HEK293 (cell line): ENCODE data around the gene METTL26.

Experiments
- AEBP2 ChIP-seq: fragments of 450-650 bp; formaldehyde crosslinking; IDR thresholded peaks from 2 replicates; pipeline ENCODE4 v1.5.1; 2016; ENCODE audit warnings: missing biosample characterization, missing genetic modification characterization, borderline replicate concordance
- GLIS1 ChIP-seq: fragments of 450-650 bp; formaldehyde crosslinking; IDR thresholded peaks from 2 replicates; pipeline ENCODE4 v1.5.1; 2016; ENCODE audit warnings: missing biosample characterization, missing genetic modification characterization
- INSM2 ChIP-seq: fragments of 450-650 bp; formaldehyde crosslinking; IDR thresholded peaks from 2 replicates; pipeline ENCODE4 v1.5.1; 2016; ENCODE audit warnings: missing biosample characterization, missing genetic modification characterization
- SCRT1 ChIP-seq: fragments of 450-650 bp; formaldehyde crosslinking; IDR thresholded peaks from 2 replicates; pipeline ENCODE4 v1.5.1; 2016; ENCODE audit warnings: missing biosample characterization, missing genetic modification characterization, borderline replicate concordance
- TCF7L2 ChIP-seq: IDR thresholded peaks from 2 replicates; pipeline ENCODE4 v1.6.1; 2011; ENCODE audit warnings: low read depth, mild to moderate bottlenecking, inconsistent platforms, low read length, moderate library complexity, borderline replicate concordance
- YY2 ChIP-seq: fragments of 450-650 bp; formaldehyde crosslinking; IDR thresholded peaks from 2 replicates; pipeline ENCODE4 v1.5.1; 2016; ENCODE audit warnings: missing biosample characterization, missing genetic modification characterization
- ZBTB1 ChIP-seq: fragments of 450-650 bp; formaldehyde crosslinking; IDR thresholded peaks from 2 replicates; pipeline ENCODE4 v1.5.1; 2016; ENCODE audit warnings: missing biosample characterization, missing genetic modification characterization
- ZBTB7A ChIP-seq: fragments of 450-650 bp; formaldehyde crosslinking; IDR thresholded peaks from 2 replicates; pipeline ENCODE4 v1.5.1; 2016; ENCODE audit warnings: low read depth, missing biosample characterization, missing genetic modification characterization
- ZNF148 ChIP-seq: fragments of 450-650 bp; formaldehyde crosslinking; IDR thresholded peaks from 2 replicates; pipeline ENCODE4 v1.5.0; 2017; ENCODE audit warnings: missing biosample characterization, missing genetic modification characterization, borderline replicate concordance
- ZNF155 ChIP-seq: fragments of 450-650 bp; formaldehyde crosslinking; IDR thresholded peaks from 2 replicates; pipeline ENCODE4 v1.5.1; 2016; ENCODE audit warnings: missing biosample characterization, missing genetic modification characterization
- ZNF184 ChIP-seq: fragments of 450-650 bp; IDR thresholded peaks from 2 replicates; pipeline ENCODE4 v1.5.1; 2018; ENCODE audit warnings: missing biosample characterization, mild to moderate bottlenecking, missing genetic modification characterization
- ZNF19 ChIP-seq: fragments of 450-650 bp; formaldehyde crosslinking; IDR thresholded peaks from 2 replicates; pipeline ENCODE4; 2016; ENCODE audit warnings: missing biosample characterization, missing genetic modification characterization, low read depth
- ZNF202 ChIP-seq: fragments of 450-650 bp; formaldehyde crosslinking; IDR thresholded peaks from 2 replicates; pipeline ENCODE4 v1.5.1; 2016; ENCODE audit warnings: missing biosample characterization, missing genetic modification characterization, borderline replicate concordance
- ZNF280D ChIP-seq: fragments of 450-650 bp; formaldehyde crosslinking; IDR thresholded peaks from 2 replicates; pipeline ENCODE4 v1.5.1; 2016; ENCODE audit warnings: missing biosample characterization, missing genetic modification characterization
- ZNF398 ChIP-seq: fragments of 450-650 bp; formaldehyde crosslinking; IDR thresholded peaks from 2 replicates; pipeline ENCODE4 v1.5.1; 2017; ENCODE audit warnings: missing biosample characterization, missing genetic modification characterization
- ZNF513 ChIP-seq: fragments of 450-650 bp; IDR thresholded peaks from 2 replicates; pipeline ENCODE4 v1.5.1; 2018; ENCODE audit warnings: missing biosample characterization, missing genetic modification characterization
- ZNF623 ChIP-seq: fragments of 450-650 bp; formaldehyde crosslinking; IDR thresholded peaks from 2 replicates; pipeline ENCODE4 v1.5.1; 2016; ENCODE audit warnings: missing biosample characterization, missing genetic modification characterization
- ZNF654 ChIP-seq: fragments of 450-650 bp; formaldehyde crosslinking; IDR thresholded peaks from 2 replicates; pipeline ENCODE4 v1.5.1; 2016; ENCODE audit warnings: low read depth, missing biosample characterization, missing genetic modification characterization
- ZNF660 ChIP-seq: fragments of 450-650 bp; IDR thresholded peaks from 2 replicates; pipeline ENCODE4 v1.5.1; 2018; ENCODE audit warnings: missing biosample characterization, mild to moderate bottlenecking, missing genetic modification characterization
- ZNF704 ChIP-seq: fragments of 450-650 bp; formaldehyde crosslinking; IDR thresholded peaks from 2 replicates; pipeline ENCODE4 v1.5.1; 2016; ENCODE audit warnings: missing biosample characterization, missing genetic modification characterization
- ZSCAN16 ChIP-seq: fragments of 450-650 bp; formaldehyde crosslinking; IDR thresholded peaks from 2 replicates; pipeline ENCODE4 v1.5.1; 2016; ENCODE audit warnings: missing biosample characterization, missing genetic modification characterization
- ZSCAN23 ChIP-seq: fragments of 450-650 bp; formaldehyde crosslinking; IDR thresholded peaks from 2 replicates; pipeline ENCODE4 v1.5.1; 2016; ENCODE audit warnings: missing biosample characterization, missing genetic modification characterization
- ZSCAN5A ChIP-seq: fragments of 450-650 bp; formaldehyde crosslinking; IDR thresholded peaks from 2 replicates; pipeline ENCODE4 v1.5.1; 2016; ENCODE audit warnings: missing biosample characterization, missing genetic modification characterization

The METTL26 gene

GRCh38 chr16:592518-593306, 43.4 kb downstream of the METTL26 start (continued):
- TF ChIP-seq ZNF202 (tag by site-specific recombination) = no peak
- TF ChIP-seq INSM2 = no peak
- no peak; the same call in 1 of the 2 replicates for TF ChIP-seq ZNF623 (tag by site-specific recombination)
- TF ChIP-seq YY2 (tag by site-specific recombination) = 0 out of 2 replicates have a peak, but pooled peaks have one; percentile 24
- TF ChIP-seq ZNF19 (tag by site-specific recombination) = no peak
- TF ChIP-seq ZSCAN5A (tag by site-specific recombination) = no peak
- no peak for TF ChIP-seq ZNF704 (tag by site-specific recombination)
- no peak for TF ChIP-seq ZBTB7A (tag by site-specific recombination)
- no peak for TF ChIP-seq SCRT1 (tag by site-specific recombination)
- no peak for TF ChIP-seq ZNF660 (tag by site-specific recombination)
- no peak for TF ChIP-seq ZSCAN16 (tag by site-specific recombination)
- no peak for TF ChIP-seq ZBTB1 (tag by site-specific recombination)
- peak; percentile 92 for TF ChIP-seq GLIS1 (tag by site-specific recombination)
- TF ChIP-seq TCF7L2 = no peak
- TF ChIP-seq ZNF155 (tag by site-specific recombination) = no peak
- TF ChIP-seq ZNF398 (tag by site-specific recombination) = no peak
- no peak for TF ChIP-seq ZNF280D
- TF ChIP-seq ZNF148 = no peak
- no peak for TF ChIP-seq ZSCAN23
- TF ChIP-seq ZNF654 (tag by site-specific recombination) = no peak
- no peak for TF ChIP-seq ZNF184 (tag by site-specific recombination)
- no peak for TF ChIP-seq AEBP2 (tag by site-specific recombination)
- no peak for TF ChIP-seq ZNF513 (tag by site-specific recombination)
